ENCODE data around the gene CAMTA2.

CAMTA2 gene

GRCh38 chr17:4946312-4946976 is 41.0 kb downstream of the CAMTA2 start:
- no peak for DNase-seq

GRCh38 chr17:4945944-4946280 is 41.6 kb downstream of the CAMTA2 start:
- DNase-seq: no peak

DNA sequence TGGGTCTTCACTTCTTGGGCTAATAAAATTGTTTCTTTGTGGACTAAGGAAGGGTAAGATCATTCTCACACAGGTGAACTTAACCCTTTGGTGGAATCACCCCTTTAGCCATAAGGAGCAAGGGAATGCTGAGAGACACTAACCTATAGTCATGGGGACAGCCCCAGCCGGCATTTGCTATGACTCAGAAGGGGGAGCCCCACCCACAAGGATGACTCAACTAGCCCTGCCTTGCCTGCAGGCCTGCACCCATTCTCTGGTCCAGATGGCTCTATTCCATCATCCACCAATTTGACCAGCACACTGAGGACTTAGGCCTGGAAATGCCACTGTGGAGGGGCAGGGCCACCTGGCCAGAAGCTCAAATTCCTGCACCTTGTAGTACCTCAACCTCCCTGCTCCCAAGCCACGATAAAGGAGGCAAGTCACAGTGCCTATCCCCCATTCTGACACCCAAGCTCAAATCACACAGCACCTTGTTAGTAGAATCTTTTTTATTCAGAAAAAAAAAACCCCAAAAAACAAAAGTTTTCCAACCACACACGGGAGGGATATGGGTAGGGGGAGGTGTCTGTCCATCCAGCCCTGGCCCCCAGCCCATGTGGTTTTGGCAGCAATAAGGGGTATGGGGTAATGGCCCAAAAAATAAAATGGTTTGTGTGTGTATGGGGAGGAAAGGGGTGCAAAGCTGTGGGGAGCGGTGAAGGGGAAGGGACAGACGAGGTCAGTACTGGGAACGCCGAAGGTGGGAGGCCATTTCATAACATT is 42.1 kb downstream of the CAMTA2 start:
- DNase-seq: peak; percentile 70

DNA sequence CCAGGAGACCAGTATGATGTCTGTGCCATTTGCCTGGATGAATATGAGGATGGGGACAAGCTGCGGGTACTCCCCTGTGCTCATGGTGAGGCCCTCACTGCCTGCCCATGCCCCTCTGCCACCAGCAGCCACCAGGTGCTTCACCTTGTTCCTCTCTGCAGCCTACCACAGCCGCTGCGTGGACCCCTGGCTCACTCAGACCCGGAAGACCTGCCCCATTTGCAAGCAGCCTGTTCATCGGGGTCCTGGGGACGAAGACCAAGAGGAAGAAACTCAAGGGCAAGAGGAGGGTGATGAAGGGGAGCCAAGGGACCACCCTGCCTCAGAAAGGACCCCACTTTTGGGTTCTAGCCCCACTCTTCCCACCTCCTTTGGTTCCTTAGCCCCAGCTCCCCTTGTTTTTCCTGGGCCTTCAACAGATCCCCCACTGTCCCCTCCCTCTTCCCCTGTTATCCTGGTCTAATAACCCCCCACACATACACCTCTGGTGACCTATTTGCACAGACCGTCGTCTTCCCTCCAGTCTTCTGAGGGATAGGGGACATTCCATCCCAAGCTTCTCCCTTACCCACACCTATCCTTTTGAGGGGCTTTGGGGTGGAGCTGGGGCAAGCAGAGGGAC is 42.8 kb downstream of the CAMTA2 start:
- DNase-seq: no peak

GRCh38 chr17:4944163-4944553 is 43.3 kb downstream of the CAMTA2 start:
- DNase-seq: no peak

DNA sequence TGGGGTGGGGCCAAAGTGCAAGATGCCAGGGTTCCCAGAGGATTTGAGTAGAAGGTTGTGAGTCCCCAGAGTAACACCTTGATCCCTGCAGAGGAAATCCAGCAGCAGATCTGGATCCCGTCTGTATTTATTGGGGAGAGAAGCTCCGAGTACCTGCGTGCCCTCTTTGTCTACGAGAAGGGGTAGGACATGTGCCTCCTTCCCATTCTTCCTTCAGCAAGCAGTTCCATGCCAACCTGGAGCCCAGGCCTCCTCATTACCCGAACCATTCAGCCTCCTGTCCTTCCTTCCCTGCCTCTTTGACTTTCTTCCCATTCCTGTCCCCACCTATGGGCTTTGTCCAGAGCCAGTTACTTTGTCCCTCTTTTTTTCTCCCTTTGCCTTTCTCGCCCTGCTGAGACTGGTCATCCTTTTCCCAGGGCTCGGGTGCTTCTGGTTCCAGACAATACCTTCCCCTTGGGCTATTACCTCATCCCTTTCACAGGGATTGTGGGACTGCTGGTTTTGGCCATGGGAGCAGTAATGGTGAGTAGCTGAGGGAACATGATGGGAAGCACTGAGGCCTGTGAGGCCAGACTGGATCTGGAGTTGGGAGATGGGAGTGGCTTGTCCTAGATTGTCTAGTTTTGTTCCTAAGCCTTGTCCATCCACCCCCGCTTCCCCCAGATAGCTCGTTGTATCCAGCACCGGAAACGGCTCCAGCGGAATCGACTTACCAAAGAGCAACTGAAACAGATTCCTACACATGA is 44.5 kb downstream of the CAMTA2 start:
- no peak for DNase-seq

GRCh38 chr17:4941319-4941610 is 46.2 kb downstream of the CAMTA2 start:
- DNase-seq: no peak

DNA sequence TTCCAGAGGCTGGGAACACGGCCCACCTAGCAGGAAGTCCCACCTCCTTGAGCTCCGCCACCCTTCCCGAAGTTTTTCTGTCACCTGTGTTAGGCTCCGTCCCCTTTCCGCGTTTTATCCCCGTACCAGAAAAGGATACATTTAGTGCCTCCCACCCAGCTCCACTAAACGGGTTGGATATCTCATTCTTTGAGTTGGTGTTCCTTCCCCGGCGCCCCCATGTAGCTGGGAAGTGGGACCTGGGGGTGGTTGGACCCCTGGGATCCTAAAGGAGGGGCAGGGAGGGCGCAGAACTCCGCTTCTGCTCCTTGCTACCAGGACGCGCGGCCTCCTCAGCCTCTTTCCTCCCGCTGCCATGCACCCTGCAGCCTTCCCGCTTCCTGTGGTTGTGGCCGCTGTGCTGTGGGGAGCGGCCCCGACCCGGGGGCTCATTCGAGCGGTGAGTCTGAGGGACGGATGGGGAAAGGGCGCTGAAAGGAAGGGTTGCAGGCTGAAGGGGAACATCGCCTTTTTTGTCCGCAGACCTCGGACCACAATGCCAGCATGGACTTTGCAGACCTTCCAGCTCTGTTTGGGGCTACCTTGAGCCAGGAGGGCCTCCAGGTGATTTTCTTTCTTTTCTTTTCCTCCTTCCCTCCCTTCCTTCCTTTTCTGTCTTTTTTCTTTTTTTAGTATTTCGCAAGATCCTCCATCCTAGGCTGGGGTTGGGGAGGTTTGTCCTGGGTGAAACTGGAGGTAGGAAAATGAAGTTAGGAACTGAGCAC is 46.7 kb downstream of the CAMTA2 start:
- DNase-seq: no peak

DNA sequence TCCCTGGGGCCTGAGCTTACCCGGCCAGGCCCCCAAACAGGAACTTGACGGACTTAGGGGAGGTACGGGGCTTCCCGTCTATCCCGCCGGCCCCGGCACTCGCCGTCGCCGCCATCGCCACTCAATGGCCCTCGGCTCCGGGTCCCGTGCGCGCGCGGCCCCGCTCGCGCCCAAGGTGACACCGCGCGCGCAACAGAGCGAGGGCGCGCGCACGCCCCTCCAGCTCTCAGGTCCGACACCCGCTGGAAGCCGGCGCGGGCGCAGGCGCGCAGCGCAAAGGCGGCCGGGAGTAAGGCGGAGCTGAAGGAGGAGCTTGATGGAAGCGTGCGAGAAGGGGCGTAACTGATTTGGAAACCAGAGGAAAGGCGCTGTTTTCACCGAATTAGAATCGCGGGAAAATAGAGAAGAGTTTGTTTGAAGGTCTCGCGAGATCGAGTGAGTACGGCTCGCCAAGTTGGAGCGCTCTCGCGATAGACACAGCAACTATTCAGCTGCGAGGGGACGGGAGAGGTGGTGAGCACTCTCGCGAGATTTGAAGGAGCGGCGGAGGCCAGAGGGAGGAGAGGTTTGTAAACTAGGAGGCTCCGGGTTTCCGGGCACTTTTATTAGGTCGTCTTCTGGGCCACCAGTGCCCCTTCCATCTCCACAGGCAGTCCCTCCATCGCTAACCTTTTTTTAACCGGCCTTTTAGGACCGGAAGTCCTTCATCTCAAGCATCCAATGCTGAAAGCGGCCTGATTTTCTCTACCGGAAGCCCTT is 47.5 kb downstream of the CAMTA2 start, which contains the start of the genes RNF167 and SLC25A11:
TSS of gene RNF167 (plus strand) at position 473 of the 759 bp plus-strand sequence. CDS start 642 bp downstream, outside the sequence.
TSS of gene SLC25A11 (minus strand) at position 251 of the 759 bp plus-strand sequence. CDS start at position 115, 136 bp downstream.
- DNase-seq: peak; percentile 97

DNA sequence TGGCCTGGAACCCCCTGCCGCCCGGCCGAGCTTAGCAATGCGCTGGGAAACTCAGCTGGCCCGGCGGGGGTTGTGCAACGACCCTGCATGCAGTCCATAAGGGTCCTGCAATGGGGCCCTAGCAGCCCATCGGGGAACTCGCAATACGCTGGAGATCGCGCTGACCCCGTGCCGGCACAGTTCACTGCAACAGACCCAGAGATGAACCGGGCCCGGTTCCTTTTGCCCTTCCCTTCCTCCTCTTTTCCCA is 48.0 kb downstream of the CAMTA2 start:
- no peak for DNase-seq

GRCh38 chr17:4938688-4939545 is 48.6 kb downstream of the CAMTA2 start:
- no peak for DNase-seq

DNA sequence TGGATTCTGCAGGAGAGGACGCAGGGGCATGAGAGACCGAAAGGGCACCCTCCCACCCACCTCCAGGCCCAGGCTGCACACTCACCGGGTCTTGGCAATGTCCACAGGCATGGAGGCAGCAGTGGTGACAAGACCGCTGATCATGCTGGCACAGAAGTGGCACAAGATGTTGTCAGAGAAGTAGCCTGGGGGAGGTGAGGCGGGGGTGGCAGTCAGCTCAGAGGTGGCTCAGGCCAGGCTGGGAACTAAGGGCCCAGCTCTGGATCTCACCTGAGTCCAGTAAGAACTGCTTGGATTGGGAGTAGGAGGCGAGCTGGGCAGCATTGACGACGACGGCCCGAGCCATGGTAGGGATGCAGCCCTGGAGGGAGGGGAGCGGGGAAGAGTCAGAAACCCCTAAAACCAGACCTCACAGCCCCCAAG is 49.4 kb downstream of the CAMTA2 start:
- no peak for DNase-seq

GRCh38 chr17:4937553-4937952 is 49.9 kb downstream of the CAMTA2 start:
- no peak for DNase-seq

- DNase-seq: no peak
These were observed 51.0 kb downstream of the CAMTA2 start for GRCh38 chr17:4936436-4936835.

DNA sequence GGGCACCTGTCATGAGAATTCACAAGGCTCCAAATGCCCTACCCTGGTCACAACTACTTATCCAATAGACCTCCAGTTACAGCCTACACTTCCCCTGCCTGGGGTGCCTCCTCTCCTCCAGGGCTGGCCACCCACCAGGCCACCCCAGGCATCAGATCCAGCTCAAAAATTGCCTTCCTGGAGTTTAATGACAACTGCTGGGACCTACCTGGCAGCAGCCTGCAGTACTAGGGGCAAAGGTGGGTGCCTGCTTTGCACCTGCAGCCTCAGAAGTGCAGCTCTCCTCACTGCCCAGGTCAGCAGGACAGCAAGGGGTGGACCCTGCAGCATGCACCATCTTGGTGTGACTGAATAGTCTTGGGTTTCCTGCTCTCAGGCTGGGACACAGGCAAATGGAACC is 51.8 kb downstream of the CAMTA2 start:
- DNase-seq: no peak

GRCh38 chr17:4934173-4934979 is 53.1 kb downstream of the CAMTA2 start:
- no peak for DNase-seq

- DNase-seq: no peak
These were observed 53.8 kb downstream of the CAMTA2 start for GRCh38 chr17:4933646-4934045.

DNA sequence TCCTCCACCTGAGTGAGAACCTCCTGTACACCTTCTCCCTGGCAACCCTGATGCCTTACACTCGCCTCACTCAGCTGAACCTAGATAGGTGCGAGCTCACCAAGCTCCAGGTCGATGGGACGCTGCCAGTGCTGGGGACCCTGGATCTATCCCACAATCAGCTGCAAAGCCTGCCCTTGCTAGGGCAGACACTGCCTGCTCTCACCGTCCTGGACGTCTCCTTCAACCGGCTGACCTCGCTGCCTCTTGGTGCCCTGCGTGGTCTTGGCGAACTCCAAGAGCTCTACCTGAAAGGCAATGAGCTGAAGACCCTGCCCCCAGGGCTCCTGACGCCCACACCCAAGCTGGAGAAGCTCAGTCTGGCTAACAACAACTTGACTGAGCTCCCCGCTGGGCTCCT is 54.7 kb downstream of the CAMTA2 start:
- no peak for DNase-seq

GRCh38 chr17:4931963-4932362 is 55.5 kb downstream of the CAMTA2 start, which contains the start of gene GP1BA:
GP1BA (plus strand) TSS chr17:4932277; CDS start chr17:4932605, 328 bp downstream.
- no peak for DNase-seq

DNA sequence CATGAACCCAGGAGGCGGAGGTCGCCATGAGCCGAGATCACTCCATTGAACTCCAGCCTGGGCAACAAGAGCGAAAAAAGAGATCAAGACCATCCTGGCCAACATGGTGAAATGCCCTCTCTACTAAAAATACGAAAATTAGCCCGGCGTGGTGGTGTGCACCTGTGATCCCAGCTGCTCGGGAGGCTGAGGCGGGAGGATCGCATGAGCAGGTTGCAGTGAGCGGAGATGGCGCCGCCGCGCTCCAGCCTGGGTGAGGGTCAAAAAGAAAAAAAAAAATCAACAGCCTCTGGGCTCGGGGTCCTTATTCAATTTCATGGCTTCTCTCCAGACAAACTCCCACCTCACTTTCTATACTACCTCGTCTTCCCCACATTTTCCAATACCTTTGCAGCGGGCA is 58.6 kb downstream of the CAMTA2 start:
- no peak for DNase-seq
